ENCODE measurements around the gene TBC1D22A.

DNA sequence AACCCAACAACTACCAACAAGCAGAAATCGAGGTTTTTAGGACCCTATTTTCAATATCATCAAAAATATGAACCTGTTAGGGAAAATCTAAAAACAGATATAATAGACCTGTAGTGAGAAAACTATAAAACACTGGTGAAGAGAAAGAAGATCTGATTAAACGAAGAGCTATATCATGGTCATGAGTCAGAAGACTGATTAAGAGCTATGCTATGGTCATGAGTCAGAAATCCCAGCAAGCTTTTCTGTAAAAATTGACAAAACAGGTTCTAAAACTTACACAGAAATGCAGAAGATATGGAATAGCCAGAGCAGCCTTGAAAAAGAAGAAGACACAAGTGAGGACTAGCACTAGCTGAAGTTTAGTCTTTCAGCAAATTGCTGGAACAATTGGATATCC lies 345.0 kb downstream of the TBC1D22A start:
- TF ChIP-seq, protein P1, sequence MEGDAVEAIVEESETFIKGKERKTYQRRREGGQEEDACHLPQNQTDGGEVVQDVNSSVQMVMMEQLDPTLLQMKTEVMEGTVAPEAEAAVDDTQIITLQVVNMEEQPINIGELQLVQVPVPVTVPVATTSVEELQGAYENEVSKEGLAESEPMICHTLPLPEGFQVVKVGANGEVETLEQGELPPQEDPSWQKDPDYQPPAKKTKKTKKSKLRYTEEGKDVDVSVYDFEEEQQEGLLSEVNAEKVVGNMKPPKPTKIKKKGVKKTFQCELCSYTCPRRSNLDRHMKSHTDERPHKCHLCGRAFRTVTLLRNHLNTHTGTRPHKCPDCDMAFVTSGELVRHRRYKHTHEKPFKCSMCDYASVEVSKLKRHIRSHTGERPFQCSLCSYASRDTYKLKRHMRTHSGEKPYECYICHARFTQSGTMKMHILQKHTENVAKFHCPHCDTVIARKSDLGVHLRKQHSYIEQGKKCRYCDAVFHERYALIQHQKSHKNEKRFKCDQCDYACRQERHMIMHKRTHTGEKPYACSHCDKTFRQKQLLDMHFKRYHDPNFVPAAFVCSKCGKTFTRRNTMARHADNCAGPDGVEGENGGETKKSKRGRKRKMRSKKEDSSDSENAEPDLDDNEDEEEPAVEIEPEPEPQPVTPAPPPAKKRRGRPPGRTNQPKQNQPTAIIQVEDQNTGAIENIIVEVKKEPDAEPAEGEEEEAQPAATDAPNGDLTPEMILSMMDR (IDR thresholded peaks at IDR 0.05): no peak
- no peak for TF ChIP-seq POLR2A (IDR thresholded peaks at IDR 0.05)

Measured in Peyer's patch (tissue), 4 donors.